ENCODE measurements around the gene NPBWR2.

GRCh38 chr20:64131406-64131805 is 24.0 kb upstream of the NPBWR2 start:
- TF ChIP-seq CTCF (IDR thresholded peaks at IDR 0.05; ENCODE audit: extremely low read depth in 1 of 2, insufficient read depth in 1 of 2, low read depth in 1 of 2, low read length in 2 of 2) (peak in 1 of 2 donors; percentile 48), MYC (IDR thresholded peaks at IDR 0.05; ENCODE audit: low read depth, low read length) (no peak), POLR2A (IDR thresholded peaks at IDR 0.05; ENCODE audit: low read depth, low read length) (no peak), EZH2 (IDR thresholded peaks at IDR 0.05; ENCODE audit: borderline replicate concordance, low read depth, low read length, severe bottlenecking) (no peak), POLR2AphosphoS5 (IDR thresholded peaks at IDR 0.05; ENCODE audit: insufficient read depth, low read depth, low read length) (no peak), JUN (IDR thresholded peaks at IDR 0.05; ENCODE audit: borderline replicate concordance, insufficient read depth, insufficient read length, low read depth) (no peak), MAX (IDR thresholded peaks at IDR 0.05; ENCODE audit: insufficient read depth, insufficient read length) (no peak), GATA2 (IDR thresholded peaks at IDR 0.05; ENCODE audit: insufficient read depth, insufficient read length, low read depth, low read length) (no peak)
